T-helper 1 cell treated with Interleukin-12 subunit alpha and Interleukin-12 subunit beta and Interleukin-4 antibody, amounts not matched to agents 30 ng/mL and 1 ng/mL, for 36 hours (primary cell): ENCODE data around the gene SLC23A3. TPM values are rescaled to one million over a fixed set of nuclear protein-coding genes. Genes with fewer than 3 reads are reported as not detected.

Experiments used
- intact Hi-C: fragments of 100-400 bp; cut with micrococcal nuclease; formaldehyde crosslinking; loops from one replicate; pipeline ENCODE4 v1.15.1; 2024
- total RNA-seq: library from RNA; stranded (reverse); gene quantifications from 2 replicates; pipeline ENCODE4 v1.2.3, GENCODE V29; 2022

The SLC23A3 gene
- total RNA-seq, 1 donor from 2014 or later, result 2.5 TPM

DNA sequence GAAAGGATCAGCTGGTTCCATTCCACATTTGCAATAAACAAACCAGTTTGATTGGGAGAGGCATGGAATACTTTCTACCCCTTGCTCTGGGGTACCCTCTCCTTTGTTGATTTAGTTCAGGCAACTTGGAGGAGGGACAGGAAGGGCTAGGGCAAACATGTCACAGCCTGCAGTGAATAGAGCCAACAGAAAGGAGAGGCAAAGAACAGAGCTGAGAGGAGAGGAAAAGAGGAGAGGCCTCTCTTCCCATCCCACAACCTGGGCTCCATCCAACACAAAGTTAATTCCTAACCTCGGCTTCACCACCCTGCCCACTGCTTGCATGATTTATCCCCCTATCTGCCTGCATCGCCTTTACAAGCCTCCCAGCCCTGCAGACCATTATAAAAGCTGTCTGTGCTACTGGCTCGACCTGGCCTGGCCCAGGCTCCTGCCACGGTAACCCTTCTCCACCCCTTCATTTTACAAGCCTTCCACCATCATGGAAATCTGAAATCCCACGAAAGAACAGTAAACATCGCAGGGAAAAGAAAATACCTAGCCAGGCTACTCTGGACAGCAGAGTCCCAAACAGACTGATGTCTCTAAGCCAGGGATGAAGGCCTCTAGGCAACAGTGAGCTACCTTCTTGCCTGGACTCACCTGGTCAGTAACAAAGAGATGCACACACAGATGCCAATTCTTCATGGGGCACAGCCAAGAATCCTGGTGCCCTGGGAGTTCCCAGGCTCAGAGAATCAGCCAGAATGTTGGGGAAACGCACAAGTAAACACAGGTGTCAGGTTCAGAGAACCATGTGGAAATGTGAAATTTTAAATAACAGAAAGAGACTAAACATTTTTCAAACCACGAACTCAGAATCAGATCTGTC, 52.8 kb downstream of the SLC23A3 start:
- intact Hi-C loops, result loop anchor here (10.0 kb wide), 1 partner anchor 262 kb away; the partner anchor contains the start of gene WNT6

DNA sequence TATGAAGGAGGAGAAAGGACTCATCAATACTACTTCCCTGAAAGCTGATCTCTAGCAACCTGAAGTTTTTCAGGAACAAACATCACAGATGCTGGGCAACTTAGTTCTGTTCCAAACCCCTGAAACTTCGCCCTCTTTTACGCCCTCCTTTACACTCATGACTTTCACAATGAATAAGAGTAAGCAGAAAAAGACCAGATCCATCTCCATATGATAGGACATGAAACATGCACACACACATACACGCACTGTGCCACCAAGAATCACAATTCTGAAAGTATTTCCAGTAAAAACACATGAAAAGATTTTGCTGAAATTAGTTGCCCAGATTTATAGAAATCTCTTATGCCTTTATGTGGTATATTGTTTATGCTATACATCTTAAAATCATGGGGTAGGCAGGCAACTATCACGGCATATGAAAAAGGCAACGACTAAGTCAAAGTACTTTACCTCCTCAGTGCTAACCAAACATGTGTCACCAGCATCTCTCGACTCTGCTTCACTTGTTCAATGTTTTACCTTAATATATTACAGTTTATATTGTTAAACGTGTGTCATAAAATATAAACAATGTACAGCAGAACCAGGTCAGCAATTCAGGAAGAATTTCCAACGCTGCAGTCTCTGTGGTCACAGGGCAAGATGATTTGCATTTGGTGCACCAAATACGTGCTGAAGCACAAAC, 57.0 kb downstream of the SLC23A3 start:
- intact Hi-C loops, result loop anchor here (10.0 kb wide), 1 partner anchor 258 kb away; the partner anchor contains the start of gene WNT6

DNA sequence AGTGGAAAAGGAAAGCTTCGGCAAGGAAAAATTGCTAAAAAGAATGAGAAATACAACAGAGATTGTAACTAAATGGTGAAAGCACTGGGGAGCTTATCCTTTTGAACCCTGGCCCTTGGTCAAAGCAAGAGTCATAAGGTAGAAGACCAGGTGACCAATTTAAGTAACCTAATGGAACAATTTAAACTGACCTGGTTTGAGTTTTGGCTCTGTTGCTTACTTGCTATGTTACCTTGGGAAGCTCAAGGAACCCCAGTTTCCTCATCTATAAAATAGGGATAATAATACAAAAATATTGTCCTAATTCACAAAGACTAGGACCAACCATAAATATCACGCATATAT, 57.8 kb downstream of the SLC23A3 start:
- intact Hi-C loops, result loop anchor here (10.0 kb wide), 1 partner anchor 257 kb away; the partner anchor contains the start of gene WNT6

Other genes starting within 250 kb of the SLC23A3 start
- gene CDK5R2, start 210.4 kb downstream of the SLC23A3 start, total RNA-seq, result not detected in 2 replicates
- gene FEV, start 184.8 kb downstream of the SLC23A3 start, total RNA-seq, result not detected in 2 replicates
- not detected in 2 replicates for gene CRYBA2, start 176.6 kb downstream of the SLC23A3 start, total RNA-seq
- not detected in 2 replicates for gene CFAP65, start 128.5 kb downstream of the SLC23A3 start, total RNA-seq
- 0.17 TPM in 1 of 2 replicates, not detected in the other for gene IHH, start 109.1 kb downstream of the SLC23A3 start, total RNA-seq
- 17.1 and 20.4 TPM in 2 replicates for gene NHEJ1, start 9.2 kb downstream of the SLC23A3 start, total RNA-seq
- 82.8 and 84.3 TPM in 2 replicates for gene CNPPD1, start 6.9 kb upstream of the SLC23A3 start, total RNA-seq
- 84.1 and 94.7 TPM in 2 replicates for gene RETREG2, start 8.2 kb upstream of the SLC23A3 start, total RNA-seq
- 44.2 and 56.1 TPM in 2 replicates for gene ZFAND2B, start 36.8 kb upstream of the SLC23A3 start, total RNA-seq
- 22.7 and 25.5 TPM in 2 replicates for gene ABCB6, start 48.9 kb upstream of the SLC23A3 start, total RNA-seq
- gene ATG9A, start 59.6 kb upstream of the SLC23A3 start, total RNA-seq, result 52.7 and 63.0 TPM in 2 replicates
- 91.4 and 91.9 TPM in 2 replicates for gene ANKZF1, start 59.8 kb upstream of the SLC23A3 start, total RNA-seq
- 5.3 and 5.4 TPM in 2 replicates for gene GLB1L, start 75.4 kb upstream of the SLC23A3 start, total RNA-seq
- 32.3 and 34.2 TPM in 2 replicates for gene STK16, start 75.5 kb upstream of the SLC23A3 start, total RNA-seq
- 0.17 TPM in 1 of 2 replicates, not detected in the other for gene TUBA4B, start 83.2 kb upstream of the SLC23A3 start, total RNA-seq
- 290 and 312 TPM in 2 replicates for gene TUBA4A, start 83.9 kb upstream of the SLC23A3 start, total RNA-seq
- 46.7 and 53.0 TPM in 2 replicates for gene DNAJB2, start 109.3 kb upstream of the SLC23A3 start, total RNA-seq
- not detected in 2 replicates for gene PTPRN, start 139.4 kb upstream of the SLC23A3 start, total RNA-seq
- not detected in 2 replicates for gene RESP18, start 162.7 kb upstream of the SLC23A3 start, total RNA-seq
- gene DNPEP, start 217.9 kb upstream of the SLC23A3 start, total RNA-seq, result 78.3 and 81.0 TPM in 2 replicates
- gene DES, start 248.3 kb upstream of the SLC23A3 start, total RNA-seq, result not detected in 2 replicates